GM18526 (cell line): ENCODE results near the gene ATP12A.

Experiments used
- POLR2A ChIP-seq: IDR thresholded peaks from 3 replicates; pipeline ENCODE4 v1.6.1; 2011; ENCODE audit not compliant: insufficient read length; ENCODE audit errors: extremely low read depth

Gene ATP12A

DNA sequence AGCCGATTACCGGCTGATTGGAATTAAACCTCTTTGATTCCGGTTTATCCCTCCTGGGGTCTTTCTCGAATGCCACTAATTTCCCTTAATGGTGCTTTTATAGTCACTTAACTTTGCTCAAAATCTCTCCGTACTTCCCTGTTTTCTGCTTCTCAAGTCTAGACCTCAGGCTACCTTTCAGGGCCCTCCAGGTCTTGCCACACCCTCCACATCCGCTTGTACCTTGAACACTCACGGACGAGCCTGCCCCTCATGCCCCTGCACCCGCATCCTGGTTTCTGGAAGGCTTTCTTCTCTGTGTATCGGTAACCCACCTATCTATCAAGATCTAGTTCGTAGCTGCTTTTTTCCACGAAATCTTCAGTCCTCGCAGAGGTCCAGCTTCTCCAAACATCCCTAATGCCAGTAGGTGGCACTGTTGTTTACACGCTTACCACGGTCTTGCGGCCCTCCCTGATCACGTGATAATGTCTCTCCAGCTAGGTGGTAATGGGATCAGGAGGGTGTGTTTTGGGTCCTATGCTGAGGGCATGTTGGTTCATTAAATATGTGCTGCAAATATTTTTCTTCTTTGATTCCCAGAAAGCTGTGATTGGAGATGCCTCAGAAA, 13.8 kb downstream of the ATP12A start:
- no peak for TF ChIP-seq POLR2A

DNA sequence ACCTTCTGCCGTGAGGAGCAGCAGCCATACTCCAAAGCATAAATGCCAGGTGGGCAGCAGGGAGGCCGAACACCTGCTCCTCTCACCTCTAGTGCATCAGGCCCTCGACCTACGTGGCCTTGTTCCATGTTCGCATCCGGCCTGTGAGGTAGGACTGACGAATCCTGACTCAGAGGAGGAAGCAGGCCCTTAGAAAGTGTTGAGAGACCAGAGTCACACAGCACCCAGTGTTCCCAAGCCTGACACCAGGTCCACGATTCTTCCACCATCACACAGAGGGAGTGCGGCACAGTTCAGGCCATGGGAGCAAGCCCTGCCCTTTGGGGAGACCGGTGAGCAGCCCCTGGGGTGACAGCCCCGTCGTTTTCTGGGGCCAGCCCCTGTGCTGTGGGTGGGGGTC, 14.7 kb downstream of the ATP12A start:
- TF ChIP-seq POLR2A = no peak

DNA sequence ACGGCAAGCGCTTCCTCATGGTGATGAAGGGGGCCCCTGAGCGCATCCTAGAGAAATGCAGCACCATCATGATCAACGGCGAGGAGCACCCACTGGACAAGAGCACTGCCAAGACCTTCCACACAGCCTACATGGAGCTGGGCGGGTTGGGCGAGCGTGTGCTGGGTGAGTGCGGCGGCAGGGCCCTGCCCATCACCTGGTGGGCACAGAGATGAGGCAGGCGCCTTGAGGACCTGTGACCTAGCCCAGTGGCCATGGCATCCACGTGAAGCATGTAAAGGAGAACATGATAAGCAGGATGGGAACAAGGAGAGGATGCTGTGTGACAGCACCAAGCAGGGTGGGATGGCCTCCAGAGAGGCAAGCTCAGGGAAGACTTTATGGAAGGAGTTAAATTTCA, 18.5 kb downstream of the ATP12A start:
- TF ChIP-seq POLR2A = no peak

DNA sequence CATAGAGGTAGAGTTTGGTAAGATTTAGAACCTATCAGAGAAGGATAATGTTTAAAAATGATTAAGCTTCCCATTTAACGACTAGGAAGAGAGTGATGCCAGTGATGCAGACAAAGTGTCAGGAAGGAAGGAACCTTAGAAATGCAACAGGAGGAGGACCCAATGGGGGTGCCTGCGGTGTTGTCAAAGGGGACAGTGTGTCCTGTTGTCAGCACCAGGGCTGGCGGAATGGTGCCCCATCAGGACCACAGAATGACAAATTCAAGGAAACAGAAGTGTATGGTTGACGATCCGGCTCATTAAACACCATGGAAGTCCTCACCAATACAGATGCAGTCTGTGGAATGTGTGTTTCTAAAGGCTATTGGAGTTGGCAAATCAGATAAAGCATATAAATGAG, 19.3 kb downstream of the ATP12A start:
- no peak for TF ChIP-seq POLR2A

DNA sequence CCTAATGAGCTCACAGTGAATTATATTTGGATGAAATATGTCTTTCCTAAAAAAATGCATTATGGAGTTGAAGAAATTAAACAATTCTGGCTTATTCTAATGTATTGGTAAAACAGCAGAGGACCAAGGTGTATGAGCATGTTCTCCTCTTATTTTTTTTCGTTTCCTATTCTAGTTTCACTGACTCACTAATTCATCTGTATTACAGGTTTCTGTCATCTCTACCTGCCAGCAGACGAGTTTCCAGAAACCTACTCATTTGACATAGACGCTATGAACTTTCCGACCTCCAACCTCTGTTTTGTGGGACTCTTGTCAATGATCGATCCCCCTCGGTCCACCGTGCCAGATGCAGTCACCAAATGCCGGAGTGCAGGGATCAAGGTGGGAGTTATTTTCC, 20.3 kb downstream of the ATP12A start:
- no peak for TF ChIP-seq POLR2A

DNA sequence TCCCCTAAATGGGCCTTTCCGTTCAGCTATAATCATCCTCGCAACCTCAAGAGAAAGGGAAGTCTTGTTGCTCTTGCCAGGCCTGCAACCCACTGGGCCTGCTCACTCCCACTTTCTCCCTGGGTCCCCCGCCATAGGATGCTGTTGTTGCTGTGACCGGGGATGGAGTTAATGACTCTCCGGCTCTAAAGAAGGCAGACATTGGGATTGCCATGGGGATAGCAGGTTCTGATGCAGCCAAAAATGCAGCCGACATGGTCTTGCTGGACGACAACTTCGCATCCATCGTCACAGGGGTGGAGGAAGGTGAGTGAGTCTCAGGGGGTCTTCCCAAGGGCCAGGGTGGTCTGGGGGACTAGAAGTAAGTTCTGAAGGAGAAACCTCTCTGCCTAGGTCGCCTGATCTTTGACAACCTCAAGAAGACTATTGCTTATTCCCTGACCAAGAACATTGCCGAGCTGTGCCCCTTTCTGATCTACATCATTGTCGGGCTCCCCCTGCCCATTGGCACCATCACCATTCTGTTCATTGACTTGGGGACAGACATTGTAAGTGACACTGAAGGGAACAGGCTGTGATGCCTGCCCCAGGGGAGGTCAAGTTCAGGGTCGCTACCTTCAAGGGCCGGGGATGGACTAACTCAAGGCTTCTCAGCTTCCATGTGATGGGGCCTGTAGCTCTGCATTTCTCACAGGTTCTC, 26.8 kb downstream of the ATP12A start:
- no peak for TF ChIP-seq POLR2A

DNA sequence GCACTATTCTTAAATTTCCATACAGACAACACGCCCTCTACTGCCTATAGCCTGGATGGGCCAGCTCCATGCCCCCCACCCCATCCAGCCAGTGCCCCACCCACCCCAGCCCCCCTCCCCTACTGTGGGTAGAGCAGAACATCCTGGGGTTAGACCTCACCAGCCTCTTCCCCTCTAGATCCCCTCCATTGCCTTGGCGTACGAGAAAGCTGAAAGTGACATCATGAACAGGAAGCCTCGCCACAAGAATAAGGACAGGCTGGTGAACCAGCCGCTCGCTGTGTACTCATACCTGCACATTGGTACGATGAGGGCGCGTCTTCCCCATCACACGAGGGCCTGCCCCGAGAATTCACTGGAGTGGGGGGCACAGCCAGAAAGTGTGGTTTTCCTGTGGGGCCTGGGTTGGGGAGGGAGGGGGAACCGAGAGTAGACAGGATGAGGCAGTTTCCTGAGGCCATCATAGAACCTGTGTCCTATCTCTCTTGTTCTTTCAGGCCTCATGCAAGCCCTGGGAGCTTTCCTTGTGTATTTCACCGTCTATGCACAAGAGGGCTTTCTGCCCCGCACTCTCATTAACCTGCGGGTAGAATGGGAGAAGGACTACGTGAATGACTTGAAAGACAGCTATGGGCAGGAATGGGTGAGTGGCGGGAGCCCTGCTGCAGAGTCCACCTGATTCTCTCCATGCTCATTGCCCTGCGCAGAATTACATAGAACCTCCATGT, 29.1 kb downstream of the ATP12A start:
- TF ChIP-seq POLR2A = no peak

DNA sequence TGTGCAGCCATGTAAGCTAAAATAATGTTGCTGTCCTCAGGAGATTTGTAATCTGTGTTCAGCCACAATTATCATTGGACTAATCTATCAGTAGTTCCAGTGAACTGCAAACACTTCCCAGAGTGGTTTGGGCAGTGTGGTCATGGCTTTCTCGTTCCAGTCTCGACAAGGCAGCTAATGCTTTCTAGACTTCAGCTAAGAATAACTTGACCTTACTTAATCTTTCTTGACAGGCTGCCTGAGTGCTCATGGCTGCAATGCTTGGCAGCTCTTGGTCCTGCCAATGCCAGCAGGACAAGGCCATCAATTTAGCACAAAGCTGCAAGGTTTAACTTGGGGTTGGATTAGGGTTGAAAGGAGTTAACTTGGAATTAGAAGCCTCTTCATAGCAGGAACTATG, 32.8 kb downstream of the ATP12A start:
- no peak for TF ChIP-seq POLR2A

DNA sequence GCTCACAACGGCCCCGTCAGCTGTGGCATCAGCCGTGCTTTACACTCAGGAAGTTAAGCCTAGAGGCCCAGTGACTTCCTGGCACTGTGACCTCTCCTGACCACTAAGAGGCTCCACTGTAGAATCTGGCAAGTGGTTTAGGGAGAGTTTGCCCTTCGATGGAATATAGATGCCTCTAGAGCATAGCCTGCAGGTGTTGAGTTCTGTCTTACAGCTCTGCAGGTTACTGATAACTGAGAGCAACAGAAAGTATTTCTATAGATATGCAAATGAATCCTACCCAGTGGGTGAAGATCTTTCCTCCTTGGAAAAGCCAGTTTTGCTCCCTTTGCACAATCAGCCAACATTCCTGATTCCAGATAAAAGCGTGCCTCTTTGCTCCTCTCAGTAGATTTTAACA, 35.8 kb downstream of the ATP12A start:
- no peak for TF ChIP-seq POLR2A

DNA sequence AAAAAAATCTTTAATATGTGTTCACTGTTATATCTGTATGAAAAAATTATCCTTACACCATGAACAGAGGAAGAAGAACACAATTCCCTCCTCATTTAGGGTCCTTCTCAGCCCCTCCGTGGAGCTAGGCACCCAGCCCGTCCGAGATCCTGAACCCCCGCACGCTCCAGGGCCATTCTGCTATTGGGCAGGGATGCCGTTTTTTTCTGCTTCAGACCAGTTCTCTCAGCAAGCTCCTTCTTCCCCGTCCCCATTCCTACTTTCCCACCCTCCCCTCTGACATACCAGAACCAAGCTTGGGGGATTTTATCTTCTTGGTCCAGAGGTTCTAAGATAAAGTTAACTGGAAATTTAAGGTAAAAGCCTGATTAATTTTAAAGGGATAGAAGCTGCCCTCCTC, 36.2 kb downstream of the ATP12A start:
- TF ChIP-seq POLR2A = no peak

DNA sequence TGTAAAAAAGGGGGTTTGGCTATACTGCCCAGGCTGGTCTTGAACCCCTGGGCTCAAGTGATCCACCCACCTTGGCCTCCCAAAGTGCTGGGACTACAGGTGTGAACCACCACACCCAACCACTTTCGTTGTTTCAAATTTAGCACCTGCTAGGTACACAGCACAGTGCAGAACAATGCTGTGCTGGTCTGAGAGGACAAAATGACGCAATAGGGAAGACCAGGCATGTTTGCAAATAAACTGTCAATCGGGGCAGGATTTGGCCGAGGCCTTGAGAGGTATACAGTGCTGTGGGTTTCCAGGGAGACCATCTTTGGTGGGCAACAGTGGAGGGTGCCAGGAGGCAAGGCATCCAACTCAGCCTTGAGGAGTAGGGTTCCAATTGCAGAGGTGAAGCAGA, 37.0 kb downstream of the ATP12A start:
- TF ChIP-seq POLR2A = no peak

DNA sequence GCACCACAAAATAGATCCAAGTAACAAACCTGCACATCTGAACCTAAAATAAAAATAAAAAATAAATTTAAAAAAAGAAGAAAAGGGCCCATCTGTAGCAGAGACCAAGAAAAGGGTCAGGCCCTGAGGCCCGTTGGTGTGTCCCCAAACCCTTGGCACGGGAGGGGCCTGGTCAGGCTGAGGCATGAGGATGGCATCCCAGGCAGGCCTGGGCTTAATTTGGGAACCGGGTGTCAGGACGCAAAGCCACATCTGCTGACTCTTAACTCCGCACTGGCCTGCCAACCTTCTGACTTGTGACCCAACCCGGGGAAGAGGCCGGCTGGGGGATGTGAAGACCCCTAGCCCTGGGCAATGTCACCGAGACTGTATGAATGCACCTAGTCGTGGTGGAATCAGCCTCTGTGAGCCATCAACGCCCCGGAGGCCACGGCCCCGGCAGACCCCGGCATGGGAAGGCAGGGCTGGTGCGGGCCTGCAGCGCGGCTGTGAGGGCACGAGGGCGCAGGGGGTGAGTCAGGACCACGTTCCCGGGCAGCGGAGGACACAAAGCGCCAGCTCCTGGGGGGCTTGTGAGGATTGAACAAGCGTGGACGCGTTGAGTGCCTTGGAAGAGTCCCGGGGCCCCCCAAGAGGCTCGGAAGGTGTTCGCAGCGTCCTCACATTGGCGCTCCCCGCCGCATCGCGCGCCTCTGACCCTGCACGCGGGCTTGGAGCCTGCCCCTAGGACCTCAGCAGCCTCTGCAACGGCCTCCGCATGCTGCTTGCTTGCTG, 38.2 kb downstream of the ATP12A start:
- no peak for TF ChIP-seq POLR2A

DNA sequence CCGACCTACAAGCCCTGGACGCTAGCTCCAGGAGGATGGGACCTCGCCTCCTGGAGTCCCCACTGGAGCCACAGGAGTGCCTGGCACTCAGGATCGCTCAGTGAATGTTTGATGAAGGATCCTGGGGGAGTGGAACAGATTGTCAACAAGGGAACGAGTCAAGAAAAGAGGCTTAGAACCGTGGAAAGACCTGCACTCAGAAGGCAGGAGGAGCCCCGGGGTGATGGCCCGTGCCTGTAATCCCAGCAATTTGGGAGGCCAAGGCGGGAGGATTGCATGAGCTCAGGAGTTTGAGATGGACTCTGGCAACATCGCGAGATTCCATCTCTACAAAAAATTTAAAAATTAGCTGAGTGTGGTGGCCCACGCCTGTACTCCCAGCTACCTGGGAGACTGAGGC, 38.9 kb downstream of the ATP12A start:
- no peak for TF ChIP-seq POLR2A

DNA sequence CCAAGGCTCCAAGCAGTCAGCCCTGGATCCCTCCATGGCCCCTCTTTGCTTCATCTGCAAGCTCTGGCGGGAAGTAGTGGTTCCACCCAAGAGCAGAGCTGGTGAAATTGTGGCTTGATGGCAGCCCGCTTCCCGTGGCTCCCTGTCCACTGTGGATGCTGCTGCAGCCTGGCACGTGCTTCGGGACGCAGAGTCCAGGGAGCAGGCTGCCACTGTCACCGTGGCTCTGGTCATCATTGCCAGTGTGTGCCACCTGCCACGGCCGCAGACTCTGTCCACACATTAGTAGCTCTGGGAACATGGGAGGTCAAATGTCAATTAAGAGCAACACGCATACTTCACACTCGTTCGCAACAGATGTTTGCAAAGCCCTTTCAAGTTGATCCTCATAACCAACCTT, 43.0 kb downstream of the ATP12A start:
- no peak for TF ChIP-seq POLR2A

DNA sequence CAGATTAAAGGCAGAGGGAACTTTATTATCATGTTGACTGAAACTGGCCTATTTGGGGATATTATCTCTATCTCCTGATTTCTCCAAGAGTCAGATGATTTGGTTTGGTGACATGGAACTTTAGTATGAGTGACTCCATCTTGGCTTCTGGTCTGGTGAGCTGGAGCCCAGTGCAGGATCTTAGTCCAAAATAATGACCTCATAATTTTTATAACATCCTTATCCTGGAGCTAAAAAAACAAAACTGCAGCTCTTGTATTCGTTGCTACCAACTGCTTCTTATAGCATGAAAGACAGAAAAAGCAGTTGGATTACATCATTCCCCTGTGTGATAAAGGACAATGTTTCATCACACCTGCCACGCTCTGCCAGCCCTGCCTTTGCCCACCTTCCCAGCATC, 44.5 kb downstream of the ATP12A start:
- TF ChIP-seq POLR2A = no peak

DNA sequence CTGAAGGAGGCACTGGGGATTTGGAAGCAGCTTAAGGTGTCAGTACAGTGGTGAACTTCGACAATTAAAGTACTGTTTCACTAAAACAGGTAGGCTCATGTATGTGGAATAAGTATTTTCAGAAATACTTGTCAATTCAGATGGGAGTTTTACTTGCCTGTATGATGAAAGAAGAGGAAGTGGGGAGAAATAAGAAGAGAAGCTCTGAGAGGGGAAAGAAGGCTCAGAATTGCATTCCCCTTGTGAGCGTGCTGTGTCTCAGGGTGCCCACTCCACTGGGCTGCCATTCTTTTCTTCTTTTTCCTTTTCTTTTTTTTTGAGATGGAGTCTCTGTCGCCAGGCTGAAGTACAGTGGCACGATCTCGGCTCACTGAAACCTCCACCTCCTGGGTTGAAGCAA, 45.2 kb downstream of the ATP12A start:
- TF ChIP-seq POLR2A = no peak
